IMR-90 (cell line): ENCODE results near the gene RAP1GAP. TPM values are rescaled to one million over a fixed set of nuclear protein-coding genes. Genes with fewer than 3 reads are reported as not detected.

Source experiments
- ATAC-seq: fragments of 200-7000 bp; cut with Tn5 transposase; 2 replicates; pipeline ENCODE4 v1.9.1; 2020; ENCODE audit warnings: low read depth, mild to moderate bottlenecking, moderate library complexity
- BruUV-seq: library from RNA; stranded (reverse); fragments of 400-500 nt; replicated peaks from 2 replicates; lab custom pipeline; 2021; lab: Mats Ljungman, UMichigan
- CTCF ChIA-PET: fragments of 300-600 bp; formaldehyde crosslinking; extraction: SDS; loops from one replicate; lab custom pipeline; 2021; ENCODE audit warnings: antibody characterized with exemption; lab: Yijun Ruan, JAX
- POLR2A ChIA-PET: fragments of 300-600 bp; sonication (Branson Sonifier 250); formaldehyde crosslinking; loops from one replicate; lab custom pipeline; 2022; ENCODE audit warnings: antibody characterized with exemption; ENCODE audit not compliant: unreplicated experiment; lab: Charles Lee
- DNase-seq: peaks from one replicate; pipeline ENCODE4 v3.0.0; 2013
- H2AFZ ChIP-seq: replicated peaks from 2 replicates; pipeline ENCODE3; 2013; ENCODE audit warnings: low read length, mild to moderate bottlenecking; ENCODE audit not compliant: poor library complexity
- H2AK5ac ChIP-seq: 2 replicates; pipeline ENCODE4 v1.6.1; 2013; ENCODE audit warnings: low read depth, low read length, inconsistent platforms
- H2AK9ac ChIP-seq: replicated peaks from 2 replicates; pipeline ENCODE3; 2013; ENCODE audit warnings: mild to moderate bottlenecking, low read depth, low read length, moderate library complexity; ENCODE audit not compliant: poor library complexity
- H2BK120ac ChIP-seq: 2 replicates; pipeline ENCODE4 v1.6.1; 2013; ENCODE audit warnings: low read depth, low read length, inconsistent platforms
- H2BK15ac ChIP-seq: 3 replicates; pipeline ENCODE4 v1.6.1; 2013; ENCODE audit warnings: low read depth, low read length, inconsistent platforms
- H2BK20ac ChIP-seq: 2 replicates; pipeline ENCODE4 v1.6.1; 2013; ENCODE audit warnings: low read depth, mild to moderate bottlenecking, inconsistent platforms, low read length, moderate library complexity
- H2BK5ac ChIP-seq: 2 replicates; pipeline ENCODE4 v1.6.1; 2013; ENCODE audit warnings: mild to moderate bottlenecking, low read depth, low read length, inconsistent platforms; ENCODE audit not compliant: poor library complexity, severe bottlenecking
- H3K14ac ChIP-seq: replicated peaks from 2 replicates; pipeline ENCODE4 v1.6.1; 2013; ENCODE audit warnings: low read depth, low read length, inconsistent platforms
- H3K18ac ChIP-seq: 2 replicates; pipeline ENCODE4 v1.6.1; 2013; ENCODE audit warnings: low read depth, low read length, control low read depth
- H3K23ac ChIP-seq: 2 replicates; pipeline ENCODE4 v1.6.1; 2013; ENCODE audit warnings: low read depth, low read length, inconsistent platforms
- H3K27ac ChIP-seq: 2 replicates; pipeline ENCODE4 v1.5.1; 2013; ENCODE audit warnings: mild to moderate bottlenecking, control low read depth, low read length; ENCODE audit not compliant: insufficient read depth
- H3K27me3 ChIP-seq: 2 replicates; pipeline ENCODE4 v1.6.1; 2013; ENCODE audit warnings: low read length; ENCODE audit not compliant: control insufficient read depth, insufficient read depth
- H3K36me3 ChIP-seq: 2 replicates; pipeline ENCODE4 v1.6.1; 2013; ENCODE audit warnings: low read length, mixed read lengths; ENCODE audit not compliant: control insufficient read depth, insufficient read depth
- H3K4ac ChIP-seq: 2 replicates; pipeline ENCODE4 v1.6.1; 2013; ENCODE audit warnings: low read depth, low read length, inconsistent platforms
- H3K4me1 ChIP-seq: 2 replicates; pipeline ENCODE4 v1.6.1; 2013; ENCODE audit warnings: low read length, mixed read lengths; ENCODE audit not compliant: control insufficient read depth, insufficient read depth
- H3K4me2 ChIP-seq: 2 replicates; pipeline ENCODE4 v1.6.1; 2013; ENCODE audit warnings: low read depth, mild to moderate bottlenecking, control low read depth, low read length, moderate library complexity
- H3K4me3 ChIP-seq: 2 replicates; pipeline ENCODE4 v1.5.1; 2013; ENCODE audit warnings: low read depth, mild to moderate bottlenecking, control low read depth, low read length, moderate library complexity; ENCODE audit not compliant: insufficient read depth
- H3K56ac ChIP-seq: 2 replicates; pipeline ENCODE4 v1.6.1; 2013; ENCODE audit warnings: low read length, inconsistent platforms; ENCODE audit not compliant: insufficient read depth; ENCODE audit errors: extremely low read depth
- H3K79me1 ChIP-seq, 2 experiments: 2 replicates each; pipeline ENCODE4 v1.6.1; 2013; ENCODE audit warnings: low read length in 2 of 2, inconsistent platforms in 1 of 2, low read depth in 1 of 2
- H3K9ac ChIP-seq: 2 replicates; pipeline ENCODE4 v1.6.1; 2013; ENCODE audit warnings: low read depth, low read length, control low read depth
- H3K9me1 ChIP-seq: 2 replicates; pipeline ENCODE4 v1.6.1; 2013; ENCODE audit warnings: low read length, inconsistent platforms; ENCODE audit not compliant: insufficient read depth
- H3K9me3 ChIP-seq: 2 replicates; pipeline ENCODE4 v1.6.1; 2013; ENCODE audit warnings: low read length; ENCODE audit not compliant: control insufficient read depth, insufficient read depth
- H4K20me1 ChIP-seq: 2 replicates; pipeline ENCODE4 v1.6.1; 2013; ENCODE audit warnings: low read length, inconsistent platforms; ENCODE audit not compliant: insufficient read depth
- H4K5ac ChIP-seq: 2 replicates; pipeline ENCODE4 v1.6.1; 2013; ENCODE audit warnings: mild to moderate bottlenecking, low read depth, low read length, control low read depth
- H4K8ac ChIP-seq, 2 experiments: 2 replicates each; pipeline ENCODE4 v1.6.1; 2013; ENCODE audit warnings: low read depth in 2 of 2, low read length in 2 of 2, control low read depth in 1 of 2, inconsistent platforms in 1 of 2
- H4K91ac ChIP-seq: 2 replicates; pipeline ENCODE4 v1.6.1; 2013; ENCODE audit warnings: low read depth, low read length, inconsistent platforms; ENCODE audit not compliant: insufficient read depth
- FOS ChIP-seq: fragments of 150-350 bp; IDR thresholded peaks from 2 replicates; pipeline ENCODE4 v1.6.1; 2016; ENCODE audit warnings: low read depth, low read length
- RAD21 ChIP-seq: IDR thresholded peaks from 2 replicates; pipeline ENCODE4 v1.6.1; 2012; ENCODE audit warnings: low read length, improper control_type of control experiment
- WGBS, 2 experiments: methylation state at CpG; one replicate each; pipeline versions ENCODE4 v1.1.5 to v1.1.7; 2013; ENCODE audit warnings: missing lambda C conversion rate in 2 of 2; ENCODE audit not compliant: insufficient read length in 1 of 2; ENCODE audit errors: extremely low coverage in 2 of 2; 5-methylcytosine and 5-hydroxymethylcytosine counted together
- dilution Hi-C: fragments of 300-500 bp; cut with HindIII; formaldehyde crosslinking; loops from one replicate; pipeline ENCODE4 v1.14.3; 2018; ENCODE audit warnings: low sequenced_read_pairs; ENCODE audit not compliant: unreplicated experiment
- in situ Hi-C: fragments of 300-500 bp; cut with MboI; formaldehyde crosslinking; loops from 3 replicates; pipeline ENCODE4 v1.14.3; 2019; ENCODE audit warnings: low sequenced_read_pairs, inconsistent platforms, mixed read lengths
- intact Hi-C: fragments of 100-400 bp; cut with micrococcal nuclease; formaldehyde crosslinking; loops from 2 replicates; pipeline ENCODE4 v1.10.0; 2022
- polyA plus RNA-seq, 3 experiments: library from polyadenylated mRNA; depleted of rRNA; stranded (reverse); fragments of >200 nt; gene quantifications; 2 replicates each; pipeline ENCODE4 v1.2.3, GENCODE V29; 2012; ENCODE audit warnings: low replicate concordance in 1 of 3
- total RNA-seq: library from RNA; depleted of rRNA; stranded (reverse); fragments of >200 nt; gene quantifications from 2 replicates; pipeline ENCODE4 v1.2.3, GENCODE V29; 2012
- TF ChIP-seq, protein P1 (sequence below): conservative IDR thresholded peaks from 2 replicates; pipeline ENCODE4 v1.5.1; 2012; ENCODE audit warnings: mild to moderate bottlenecking, low read depth, low read length, improper control_type of control experiment

RAP1GAP gene
- total and polyA plus RNA-seq, 2 of the 4 experiments (the other 2 are of a cell fraction) = under 0.01 to 0.10 TPM

GRCh38 chr1:21626921-21627339, 42.2 kb downstream of the RAP1GAP start:
- Histone ChIP-seq H3K23ac (no peak overlapping the region), H4K8ac (no peak overlapping the region), H2BK20ac (no peak overlapping the region), H3K4me1 (peaks cover 3% of the 10 kb centered on the region; the same call in 1 of the 2 replicates), H3K14ac (no peak overlapping the region), H4K5ac (no peak overlapping the region), H2BK5ac (no peak overlapping the region), H3K4me3 (no peak overlapping the region), H3K9me3 (no peaks in the 10 kb centered on the region), H3K27me3 (peaks cover 68% of the 10 kb centered on the region), H2BK120ac (no peak overlapping the region), H3K36me3 (no peaks in the 10 kb centered on the region), H3K79me1 (no peaks in the 10 kb centered on the region), H2AK9ac (no peak overlapping the region), H3K56ac (no peak overlapping the region), H2AK5ac (no peak overlapping the region), H4K91ac (no peak overlapping the region), H3K9ac (no peak overlapping the region), H3K4me2 (no peak overlapping the region), H3K18ac (no peak overlapping the region), H2AFZ (no peak overlapping the region), H3K4ac (no peak overlapping the region), H2BK15ac (no peak overlapping the region), H4K20me1 (no peaks in the 10 kb centered on the region; the same call in 1 of the 2 replicates), H3K9me1 (no peaks in the 10 kb centered on the region), H3K27ac (no peak overlapping the region)
- ChIA-PET POLR2A (no interaction called here), CTCF (no interaction called here)
- BruUV-seq = no TSS peak
- 76% methylated on average over 3 of the region's 11 CpGs; no CpG with 5 or more reads in 1 of the 2 experiments for WGBS, 2 experiments
- DNase-seq (no peak), ATAC-seq (no peak)
- dilution Hi-C loops (no loop called here), intact Hi-C loops (no loop called here), in situ Hi-C loops (no loop called here)
- TF ChIP-seq, protein P1, sequence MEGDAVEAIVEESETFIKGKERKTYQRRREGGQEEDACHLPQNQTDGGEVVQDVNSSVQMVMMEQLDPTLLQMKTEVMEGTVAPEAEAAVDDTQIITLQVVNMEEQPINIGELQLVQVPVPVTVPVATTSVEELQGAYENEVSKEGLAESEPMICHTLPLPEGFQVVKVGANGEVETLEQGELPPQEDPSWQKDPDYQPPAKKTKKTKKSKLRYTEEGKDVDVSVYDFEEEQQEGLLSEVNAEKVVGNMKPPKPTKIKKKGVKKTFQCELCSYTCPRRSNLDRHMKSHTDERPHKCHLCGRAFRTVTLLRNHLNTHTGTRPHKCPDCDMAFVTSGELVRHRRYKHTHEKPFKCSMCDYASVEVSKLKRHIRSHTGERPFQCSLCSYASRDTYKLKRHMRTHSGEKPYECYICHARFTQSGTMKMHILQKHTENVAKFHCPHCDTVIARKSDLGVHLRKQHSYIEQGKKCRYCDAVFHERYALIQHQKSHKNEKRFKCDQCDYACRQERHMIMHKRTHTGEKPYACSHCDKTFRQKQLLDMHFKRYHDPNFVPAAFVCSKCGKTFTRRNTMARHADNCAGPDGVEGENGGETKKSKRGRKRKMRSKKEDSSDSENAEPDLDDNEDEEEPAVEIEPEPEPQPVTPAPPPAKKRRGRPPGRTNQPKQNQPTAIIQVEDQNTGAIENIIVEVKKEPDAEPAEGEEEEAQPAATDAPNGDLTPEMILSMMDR = no peak
- TF ChIP-seq FOS (no peak), RAD21 (no peak)
